ENCODE results near the gene ST3GAL4. TPM values are rescaled to one million over a fixed set of nuclear protein-coding genes. Genes with fewer than 3 reads are reported as not detected.

ST3GAL4 gene
- total RNA-seq, 1 donor from 2014 or later: 19.1 TPM

GRCh38 chr11:126398721-126399120 is 43.2 kb downstream of the ST3GAL4 start:
- Mint-ChIP-seq H3K36me3 (peaks cover 12% of the 10 kb centered on the region), H3K27ac (no peak overlapping the region), H3K9me3 (peaks cover 11% of the 10 kb centered on the region), H3K4me1 (ENCODE audit: unreplicated experiment) (peaks cover 15% of the 10 kb centered on the region), H3K4me3 (no peak overlapping the region), H3K27me3 (no peaks in the 10 kb centered on the region)
- no peak for TF ChIP-seq CTCF (conservative IDR thresholded peaks at IDR 0.05)
- DNase-seq (ENCODE audit: extremely low spot score, unreplicated experiment): no peak

GRCh38 chr11:126400019-126400418 is 44.5 kb downstream of the ST3GAL4 start:
- Mint-ChIP-seq H3K9me3 (peaks cover 11% of the 10 kb centered on the region), H3K36me3 (peaks cover 12% of the 10 kb centered on the region), H3K27ac (no peak overlapping the region), H3K27me3 (no peaks in the 10 kb centered on the region), H3K4me3 (no peak overlapping the region), H3K4me1 (ENCODE audit: unreplicated experiment) (peaks cover 26% of the 10 kb centered on the region)
- DNase-seq (ENCODE audit: extremely low spot score, unreplicated experiment): no peak
- TF ChIP-seq CTCF (conservative IDR thresholded peaks at IDR 0.05): no peak

- DNase-seq (ENCODE audit: extremely low spot score, unreplicated experiment): no peak
- Mint-ChIP-seq H3K27ac (peak overlapping the region; percentile 36), H3K4me1 (ENCODE audit: unreplicated experiment) (peaks cover 26% of the 10 kb centered on the region)
Measured at GRCh38 chr11:126400479-126400878, 45.0 kb downstream of the ST3GAL4 start.

GRCh38 chr11:126403022-126403581 is 47.6 kb downstream of the ST3GAL4 start:
- Mint-ChIP-seq H3K27ac (peak overlapping the region; percentile 91), H3K4me3 (peak overlapping the region; percentile 14), H3K36me3 (peaks cover 8% of the 10 kb centered on the region), H3K27me3 (no peaks in the 10 kb centered on the region), H3K4me1 (ENCODE audit: unreplicated experiment) (peaks cover 23% of the 10 kb centered on the region), H3K9me3 (peaks cover 8% of the 10 kb centered on the region)
- no peak for DNase-seq (ENCODE audit: extremely low spot score, unreplicated experiment)
- no peak for TF ChIP-seq CTCF (conservative IDR thresholded peaks at IDR 0.05)

More at GRCh38 chr11:126400479-126400878, 45.0 kb downstream of the ST3GAL4 start:
- Mint-ChIP-seq H3K9me3 (peaks cover 11% of the 10 kb centered on the region), H3K36me3 (peaks cover 12% of the 10 kb centered on the region), H3K4me3 (no peak overlapping the region), H3K27me3 (no peaks in the 10 kb centered on the region)
- no peak for TF ChIP-seq CTCF (conservative IDR thresholded peaks at IDR 0.05)

DNA sequence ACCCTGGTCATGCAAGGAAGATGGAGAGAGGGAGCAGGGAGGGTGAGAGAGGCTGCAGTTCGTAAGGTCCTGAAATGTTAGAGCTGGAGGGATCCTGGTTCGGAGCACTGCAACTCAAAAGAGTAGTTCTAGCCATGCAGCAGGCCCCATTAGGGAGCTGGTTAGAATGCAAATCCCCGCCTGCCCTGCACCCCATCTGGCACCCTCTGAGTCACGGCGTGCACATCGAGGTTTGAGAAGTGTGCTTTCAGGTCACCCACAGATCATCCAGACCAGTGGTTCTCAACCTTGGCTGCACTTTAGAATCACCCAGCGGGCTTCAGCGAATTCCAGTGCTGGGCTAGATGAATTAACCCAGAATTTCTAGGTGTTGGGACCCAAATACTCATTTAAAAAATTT is 48.2 kb downstream of the ST3GAL4 start:
- peaks cover 23% of the 10 kb centered on the region for H3K4me1 Mint-ChIP-seq (ENCODE audit: unreplicated experiment)
- H3K27ac Mint-ChIP-seq: peak overlapping the region; percentile 91
- H3K27me3 Mint-ChIP-seq: no peaks in the 10 kb centered on the region
- peaks cover 8% of the 10 kb centered on the region for H3K9me3 Mint-ChIP-seq
- no peak for TF ChIP-seq CTCF (conservative IDR thresholded peaks at IDR 0.05)
- H3K4me3 Mint-ChIP-seq: peak overlapping the region; percentile 14
- H3K36me3 Mint-ChIP-seq: peaks cover 8% of the 10 kb centered on the region
- DNase-seq (ENCODE audit: extremely low spot score, unreplicated experiment): no peak

Measured in type B pancreatic cell (in vitro differentiated cells).